ENCODE measurements around the gene CCDC149.

- TF ChIP-seq SIRT6 (IDR thresholded peaks at IDR 0.05; ENCODE audit: low read length) (no peak), EGR1 (IDR thresholded peaks at IDR 0.05; ENCODE audit: borderline replicate concordance, low read depth, low read length) (no peak), EZH2 (IDR thresholded peaks at IDR 0.05; ENCODE audit: low read depth, low read length, severe bottlenecking) (no peak)
Observed at GRCh38 chr4:24836661-24837242, 76.1 kb downstream of the CCDC149 start.
